Suprapubic skin (tissue), 4 donors: ENCODE measurements around the gene PTPRM. TPM values are rescaled to one million over a fixed set of nuclear protein-coding genes. Genes with fewer than 3 reads are reported as not detected.
"Not testable (repeated sequence)": the region's sequence is repeated elsewhere in the genome, so short reads cannot be mapped to it uniquely, and the experiment has no call there.

Experiments used
- DNase-seq, 2 donors: peaks; one replicate each; pipeline ENCODE4 v3.0.0-alpha.2; 2019; ENCODE audit warnings: low spot score in 2 of 2
- H3K27ac ChIP-seq: fragments of 200-600 bp; sonication (generic); one replicate; pipeline ENCODE4 v1.5.1; 2019
- H3K27me3 ChIP-seq: fragments of 200-600 bp; sonication (generic); one replicate; pipeline ENCODE4 v1.5.1; 2019
- H3K36me3 ChIP-seq: fragments of 200-600 bp; sonication (generic); one replicate; pipeline ENCODE4 v1.5.1; 2019
- H3K4me1 ChIP-seq: fragments of 200-600 bp; sonication (generic); one replicate; pipeline ENCODE4 v1.5.1; 2019
- H3K4me3 ChIP-seq: fragments of 200-600 bp; sonication (generic); one replicate; pipeline ENCODE4 v1.5.1; 2019; ENCODE audit warnings: mild to moderate bottlenecking
- H3K9me3 ChIP-seq: fragments of 200-600 bp; sonication (generic); one replicate; pipeline ENCODE4 v1.5.1; 2019
- EP300 ChIP-seq: sonication (generic); formaldehyde crosslinking; IDR thresholded peaks from one replicate; pipeline ENCODE4 v1.6.1; 2017; ENCODE audit warnings: antibody characterized with exemption
- POLR2A ChIP-seq, 2 donors: fragments of 450-650 bp; IDR thresholded peaks; one replicate each; pipeline ENCODE4 v1.6.1; 2017; ENCODE audit warnings: antibody characterized with exemption in 2 of 2, mild to moderate bottlenecking in 2 of 2, moderate library complexity in 2 of 2
- POLR2AphosphoS5 ChIP-seq, 3 donors: sonication (generic); formaldehyde crosslinking; IDR thresholded peaks; one replicate each; pipeline ENCODE4 v1.6.1; 2017; ENCODE audit warnings: antibody characterized with exemption in 3 of 3
- WGBS: methylation state at CpG from one replicate; pipeline ENCODE4 v1.1.5; 2018; 5-methylcytosine and 5-hydroxymethylcytosine counted together
- total RNA-seq, 4 donors: library from RNA; depleted of rRNA; stranded (reverse); fragments of >200 nt; gene quantifications; one replicate each; pipeline ENCODE4 v1.1.0, GENCODE V29; 2016
- TF ChIP-seq, protein P1 (sequence below), 2 donors: fragments of 200-600 bp in 1 of 2; fragments of 450-650 bp in 1 of 2; sonication (generic) in 1 of 2; IDR thresholded peaks; one replicate each; pipeline ENCODE4 v1.5.1; 2016 to 2019; ENCODE audit warnings: antibody characterized with exemption in 2 of 2, mild to moderate bottlenecking in 1 of 2, moderate library complexity in 1 of 2

The PTPRM gene
- total RNA-seq, 4 donors from 2014 or later = 19.8 to 73.7 (median 40.0) TPM

DNA sequence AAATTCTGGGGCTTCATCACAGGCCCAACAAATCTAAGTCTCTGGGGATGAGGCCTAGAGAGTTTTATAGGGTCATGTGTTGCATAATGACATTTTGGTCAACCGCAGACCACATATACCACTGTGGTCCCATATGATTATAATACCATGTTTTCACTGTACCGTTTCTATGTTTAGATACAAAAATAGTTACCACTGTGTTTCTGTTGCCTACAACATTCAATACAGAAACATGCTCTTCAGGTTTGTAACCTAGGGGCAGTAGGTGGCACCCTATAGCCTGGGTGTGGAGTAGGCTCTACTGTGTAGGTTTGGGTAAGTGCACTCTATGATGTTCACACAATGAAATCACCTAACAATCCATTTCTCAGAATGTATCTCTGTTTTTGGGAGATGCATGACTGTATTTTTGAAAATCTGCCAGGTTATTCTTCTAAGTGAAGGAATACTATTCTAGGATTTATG lies 485.2 kb downstream of the PTPRM start:
- TF ChIP-seq POLR2AphosphoS5 (IDR thresholded peaks at IDR 0.05) (no peak), POLR2A (IDR thresholded peaks at IDR 0.05) (no peak), EP300 (no peak)
- TF ChIP-seq, protein P1, sequence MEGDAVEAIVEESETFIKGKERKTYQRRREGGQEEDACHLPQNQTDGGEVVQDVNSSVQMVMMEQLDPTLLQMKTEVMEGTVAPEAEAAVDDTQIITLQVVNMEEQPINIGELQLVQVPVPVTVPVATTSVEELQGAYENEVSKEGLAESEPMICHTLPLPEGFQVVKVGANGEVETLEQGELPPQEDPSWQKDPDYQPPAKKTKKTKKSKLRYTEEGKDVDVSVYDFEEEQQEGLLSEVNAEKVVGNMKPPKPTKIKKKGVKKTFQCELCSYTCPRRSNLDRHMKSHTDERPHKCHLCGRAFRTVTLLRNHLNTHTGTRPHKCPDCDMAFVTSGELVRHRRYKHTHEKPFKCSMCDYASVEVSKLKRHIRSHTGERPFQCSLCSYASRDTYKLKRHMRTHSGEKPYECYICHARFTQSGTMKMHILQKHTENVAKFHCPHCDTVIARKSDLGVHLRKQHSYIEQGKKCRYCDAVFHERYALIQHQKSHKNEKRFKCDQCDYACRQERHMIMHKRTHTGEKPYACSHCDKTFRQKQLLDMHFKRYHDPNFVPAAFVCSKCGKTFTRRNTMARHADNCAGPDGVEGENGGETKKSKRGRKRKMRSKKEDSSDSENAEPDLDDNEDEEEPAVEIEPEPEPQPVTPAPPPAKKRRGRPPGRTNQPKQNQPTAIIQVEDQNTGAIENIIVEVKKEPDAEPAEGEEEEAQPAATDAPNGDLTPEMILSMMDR (IDR thresholded peaks at IDR 0.05) = no peak
- Histone ChIP-seq H3K36me3 (no peaks in the 10 kb centered on the region), H3K4me1 (no peaks in the 10 kb centered on the region), H3K27me3 (no peaks in the 10 kb centered on the region), H3K4me3 (no peak overlapping the region), H3K9me3 (no peaks in the 10 kb centered on the region), H3K27ac (no peak overlapping the region)
- no peak for DNase-seq
- WGBS = 61% methylated on average over 2 of the region's 2 CpGs

DNA sequence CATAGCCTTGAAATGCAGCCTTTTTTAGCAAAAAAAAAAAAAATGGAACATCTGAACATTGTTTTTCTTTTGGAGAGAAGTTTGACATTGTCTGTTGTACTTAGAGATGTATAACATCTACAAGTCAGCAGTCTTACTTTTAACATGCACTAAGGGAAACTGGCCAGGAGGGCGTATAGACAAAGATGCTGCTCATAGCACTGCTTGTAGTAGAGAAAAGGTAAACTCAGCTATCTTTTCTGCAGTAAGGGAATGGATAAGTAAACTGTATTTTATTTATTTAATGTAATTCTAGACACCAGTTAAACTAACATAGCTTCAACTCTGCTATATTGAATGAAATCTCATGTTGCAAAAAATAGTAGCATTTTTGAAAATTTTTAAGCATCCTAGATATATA lies 489.6 kb downstream of the PTPRM start:
- H3K9me3 ChIP-seq = no peaks in the 10 kb centered on the region
- no peaks in the 10 kb centered on the region for H3K36me3 ChIP-seq
- H3K27me3 ChIP-seq = no peaks in the 10 kb centered on the region
- TF ChIP-seq POLR2AphosphoS5 (IDR thresholded peaks at IDR 0.05) (no peak), EP300 (no peak), POLR2A (IDR thresholded peaks at IDR 0.05) (no peak)
- TF ChIP-seq, protein P1 (IDR thresholded peaks at IDR 0.05) = no peak
- H3K27ac ChIP-seq = no peak overlapping the region
- no peak overlapping the region for H3K4me3 ChIP-seq
- no peaks in the 10 kb centered on the region for H3K4me1 ChIP-seq
- 70% methylated on average over 1 of the region's 1 CpG for WGBS
- no peak for DNase-seq

DNA sequence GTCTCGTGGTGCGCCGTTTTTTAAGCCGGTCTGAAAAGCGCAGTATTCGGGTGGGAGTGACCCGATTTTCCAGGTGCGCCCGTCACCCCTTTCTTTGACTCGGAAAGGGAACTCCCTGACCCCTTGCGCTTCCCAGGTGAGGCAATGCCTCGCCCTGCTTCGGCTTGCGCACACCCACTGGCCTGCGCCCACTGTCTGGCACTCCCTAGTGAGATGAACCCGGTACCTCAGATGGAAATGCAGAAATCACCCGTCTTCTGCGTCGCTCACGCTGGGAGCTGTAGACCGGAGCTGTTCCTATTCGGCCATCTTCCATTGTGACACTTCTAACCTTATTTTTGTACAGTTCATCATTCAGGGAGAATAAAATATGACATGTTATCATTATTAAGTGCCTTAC lies 496.0 kb downstream of the PTPRM start:
- not testable (repeated sequence) for H3K4me1 ChIP-seq, H3K9me3 ChIP-seq, DNase-seq, H3K27ac ChIP-seq, H3K27me3 ChIP-seq, H3K36me3 ChIP-seq, H3K4me3 ChIP-seq
- 68% methylated on average over 11 of the region's 22 CpGs for WGBS

DNA sequence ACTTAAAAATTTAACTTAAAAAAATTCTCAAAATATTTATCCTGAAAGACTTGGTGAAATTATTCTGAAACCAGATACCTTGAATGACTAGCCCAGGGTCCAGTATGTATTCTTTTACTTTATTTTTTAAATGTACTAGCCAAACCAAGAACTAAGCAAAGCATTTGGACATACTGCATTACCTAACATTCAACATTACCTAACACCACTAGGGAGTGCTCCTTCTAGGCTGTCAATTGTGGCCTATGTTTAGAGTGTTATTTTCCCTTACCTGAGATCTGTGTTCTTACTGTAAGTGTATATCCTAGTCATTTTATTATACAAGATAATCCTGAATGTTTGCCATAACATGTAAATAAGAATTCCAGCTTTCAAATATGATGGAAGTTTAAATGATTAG lies 496.6 kb downstream of the PTPRM start:
- no peaks in the 10 kb centered on the region for H3K27me3 ChIP-seq
- H3K4me3 ChIP-seq = no peak overlapping the region
- no peaks in the 10 kb centered on the region for H3K36me3 ChIP-seq
- no peak for DNase-seq
- no peaks in the 10 kb centered on the region for H3K9me3 ChIP-seq
- H3K4me1 ChIP-seq = no peaks in the 10 kb centered on the region
- TF ChIP-seq EP300 (no peak), POLR2A (IDR thresholded peaks at IDR 0.05) (no peak), POLR2AphosphoS5 (IDR thresholded peaks at IDR 0.05) (no peak)
- TF ChIP-seq, protein P1 (IDR thresholded peaks at IDR 0.05) = no peak
- no peak overlapping the region for H3K27ac ChIP-seq

DNA sequence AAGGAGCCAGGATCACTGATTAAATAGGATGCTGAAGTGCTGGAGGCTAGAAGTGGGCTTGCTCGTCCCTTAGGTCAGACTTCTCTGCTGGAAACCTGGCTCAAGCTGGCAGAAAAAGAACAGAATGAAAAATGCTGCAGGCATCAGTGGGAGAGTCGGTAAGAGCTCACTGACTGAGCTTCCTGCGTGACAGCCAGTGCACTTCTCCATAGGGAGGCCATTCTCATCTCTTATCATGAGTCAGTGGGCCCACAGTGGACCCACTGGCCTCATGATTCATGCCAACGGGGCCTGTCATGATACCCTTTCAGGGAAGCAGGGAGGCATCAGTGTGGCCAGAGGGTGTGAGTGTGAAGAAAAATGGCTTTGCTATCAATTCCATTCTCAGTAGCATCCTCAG lies 498.2 kb downstream of the PTPRM start:
- no peaks in the 10 kb centered on the region for H3K9me3 ChIP-seq
- no peaks in the 10 kb centered on the region for H3K4me1 ChIP-seq
- WGBS = 69% methylated on average over 4 of the region's 4 CpGs
- TF ChIP-seq POLR2A (IDR thresholded peaks at IDR 0.05) = no peak
- TF ChIP-seq, protein P1 (IDR thresholded peaks at IDR 0.05) = no peak
- TF ChIP-seq EP300 = no peak
- no peak for TF ChIP-seq POLR2AphosphoS5 (IDR thresholded peaks at IDR 0.05)
- no peaks in the 10 kb centered on the region for H3K36me3 ChIP-seq
- H3K27ac ChIP-seq = no peak overlapping the region
- H3K27me3 ChIP-seq = no peaks in the 10 kb centered on the region
- no peak for DNase-seq
- no peak overlapping the region for H3K4me3 ChIP-seq

DNA sequence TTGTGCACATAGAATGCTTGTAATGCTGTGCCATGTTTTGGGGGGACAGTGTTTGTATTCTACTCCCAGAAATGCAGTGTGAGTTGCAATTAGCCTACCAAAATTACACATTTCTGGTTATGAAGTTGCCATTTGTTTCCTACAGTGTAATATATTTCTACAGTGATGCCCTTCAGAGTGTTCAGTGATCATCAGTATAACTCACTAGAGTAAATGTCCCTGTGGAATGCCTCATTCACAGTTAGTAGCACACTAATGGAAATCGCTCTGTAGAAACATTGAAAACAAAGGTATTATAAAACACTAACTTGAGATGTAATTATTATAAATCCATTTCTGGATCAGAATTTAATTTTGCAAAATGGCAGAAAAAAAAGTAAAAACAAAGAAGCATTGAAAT lies 498.7 kb downstream of the PTPRM start:
- Histone ChIP-seq H3K27me3 (no peaks in the 10 kb centered on the region), H3K27ac (no peak overlapping the region), H3K4me1 (no peaks in the 10 kb centered on the region), H3K36me3 (no peaks in the 10 kb centered on the region), H3K4me3 (no peak overlapping the region), H3K9me3 (no peaks in the 10 kb centered on the region)
- no peak for TF ChIP-seq POLR2AphosphoS5 (IDR thresholded peaks at IDR 0.05)
- TF ChIP-seq, protein P1 (IDR thresholded peaks at IDR 0.05) = no peak
- TF ChIP-seq POLR2A (IDR thresholded peaks at IDR 0.05) = no peak
- TF ChIP-seq EP300 = no peak
- 97% methylated on average over 1 of the region's 1 CpG for WGBS
- no peak for DNase-seq
